WERI-Rb-1 (cell line): ENCODE results near the gene RAB17.

ENCODE experiments used
- DNase-seq: peaks from one replicate; pipeline ENCODE4 v3.0.0-alpha.2; 2020
- H3K27ac ChIP-seq: fragments of 250-450 bp; sonication (Bioruptor Pico); 2 replicates; pipeline ENCODE4 v1.5.1; 2020; ENCODE audit warnings: mild to moderate bottlenecking, moderate library complexity
- H3K27me3 ChIP-seq: fragments of 250-450 bp; sonication (Bioruptor Pico); 2 replicates; pipeline ENCODE4 v1.5.1; 2021; ENCODE audit warnings: mild to moderate bottlenecking, low read depth, moderate library complexity; ENCODE audit not compliant: insufficient read depth, severe bottlenecking
- H3K36me3 ChIP-seq: fragments of 250-450 bp; sonication (Bioruptor Pico); 2 replicates; pipeline ENCODE4 v1.5.1; 2020; ENCODE audit warnings: mild to moderate bottlenecking, moderate library complexity
- H3K4me3 ChIP-seq: 2 replicates; pipeline ENCODE4 v1.5.1; 2011; ENCODE audit warnings: low read depth, mild to moderate bottlenecking, control low read depth, low read length
- H3K9me3 ChIP-seq: fragments of 250-450 bp; sonication (Bioruptor Pico); 2 replicates; pipeline ENCODE4 v1.5.1; 2021; ENCODE audit warnings: mild to moderate bottlenecking, moderate library complexity; ENCODE audit not compliant: severe bottlenecking
- TF ChIP-seq, protein P1 (sequence below): IDR thresholded peaks from 2 replicates; pipeline ENCODE4 v1.5.1; 2011; ENCODE audit warnings: low read depth, mild to moderate bottlenecking, control low read depth, inconsistent platforms, low read length

The RAB17 gene

GRCh38 chr2:237542001-237542704 is 48.4 kb downstream of the RAB17 start:
- Histone ChIP-seq H3K27ac (no peak overlapping the region), H3K4me3 (no peak overlapping the region), H3K9me3 (no peaks in the 10 kb centered on the region), H3K27me3 (peaks cover 48% of the 10 kb centered on the region), H3K36me3 (no peaks in the 10 kb centered on the region)
- TF ChIP-seq, protein P1, sequence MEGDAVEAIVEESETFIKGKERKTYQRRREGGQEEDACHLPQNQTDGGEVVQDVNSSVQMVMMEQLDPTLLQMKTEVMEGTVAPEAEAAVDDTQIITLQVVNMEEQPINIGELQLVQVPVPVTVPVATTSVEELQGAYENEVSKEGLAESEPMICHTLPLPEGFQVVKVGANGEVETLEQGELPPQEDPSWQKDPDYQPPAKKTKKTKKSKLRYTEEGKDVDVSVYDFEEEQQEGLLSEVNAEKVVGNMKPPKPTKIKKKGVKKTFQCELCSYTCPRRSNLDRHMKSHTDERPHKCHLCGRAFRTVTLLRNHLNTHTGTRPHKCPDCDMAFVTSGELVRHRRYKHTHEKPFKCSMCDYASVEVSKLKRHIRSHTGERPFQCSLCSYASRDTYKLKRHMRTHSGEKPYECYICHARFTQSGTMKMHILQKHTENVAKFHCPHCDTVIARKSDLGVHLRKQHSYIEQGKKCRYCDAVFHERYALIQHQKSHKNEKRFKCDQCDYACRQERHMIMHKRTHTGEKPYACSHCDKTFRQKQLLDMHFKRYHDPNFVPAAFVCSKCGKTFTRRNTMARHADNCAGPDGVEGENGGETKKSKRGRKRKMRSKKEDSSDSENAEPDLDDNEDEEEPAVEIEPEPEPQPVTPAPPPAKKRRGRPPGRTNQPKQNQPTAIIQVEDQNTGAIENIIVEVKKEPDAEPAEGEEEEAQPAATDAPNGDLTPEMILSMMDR, result no peak
- no peak for DNase-seq

GRCh38 chr2:237541243-237541642 is 49.3 kb downstream of the RAB17 start:
- DNase-seq, result no peak
- H3K4me3 ChIP-seq, result no peak overlapping the region
- peaks cover 56% of the 10 kb centered on the region for H3K27me3 ChIP-seq
- no peak overlapping the region for H3K27ac ChIP-seq
- TF ChIP-seq, protein P1, result no peak
- H3K36me3 ChIP-seq, result no peaks in the 10 kb centered on the region
- H3K9me3 ChIP-seq, result no peaks in the 10 kb centered on the region

GRCh38 chr2:237540823-237541222 is 49.7 kb downstream of the RAB17 start:
- TF ChIP-seq, protein P1, result no peak
- Histone ChIP-seq H3K36me3 (no peaks in the 10 kb centered on the region), H3K27me3 (peaks cover 56% of the 10 kb centered on the region), H3K4me3 (no peak overlapping the region), H3K9me3 (no peaks in the 10 kb centered on the region), H3K27ac (no peak overlapping the region)
- no peak for DNase-seq

GRCh38 chr2:237540223-237540775 is 50.2 kb downstream of the RAB17 start:
- no peak overlapping the region for H3K27ac ChIP-seq
- TF ChIP-seq, protein P1, result no peak
- no peaks in the 10 kb centered on the region for H3K9me3 ChIP-seq
- no peak overlapping the region for H3K4me3 ChIP-seq
- DNase-seq, result no peak
- peaks cover 58% of the 10 kb centered on the region for H3K27me3 ChIP-seq
- H3K36me3 ChIP-seq, result no peaks in the 10 kb centered on the region

- Histone ChIP-seq H3K9me3 (no peaks in the 10 kb centered on the region), H3K4me3 (no peak overlapping the region), H3K27me3 (peaks cover 64% of the 10 kb centered on the region), H3K36me3 (no peaks in the 10 kb centered on the region), H3K27ac (no peak overlapping the region)
- no peak for DNase-seq
- TF ChIP-seq, protein P1, result no peak
Observed at GRCh38 chr2:237539681-237540080, 50.9 kb downstream of the RAB17 start.
